Activated CD8-positive, alpha-beta memory T cell treated with anti-CD3 and anti-CD28 coated beads for 48 hours (primary cell): ENCODE measurements around the gene CDC42BPB.

Experiments
- DNase-seq, 3 experiments: peaks; one replicate each; pipeline ENCODE4 v3.0.0-alpha.2; 2020; ENCODE audit warnings: low read depth in 2 of 3, low spot score in 2 of 3

CDC42BPB gene

DNA sequence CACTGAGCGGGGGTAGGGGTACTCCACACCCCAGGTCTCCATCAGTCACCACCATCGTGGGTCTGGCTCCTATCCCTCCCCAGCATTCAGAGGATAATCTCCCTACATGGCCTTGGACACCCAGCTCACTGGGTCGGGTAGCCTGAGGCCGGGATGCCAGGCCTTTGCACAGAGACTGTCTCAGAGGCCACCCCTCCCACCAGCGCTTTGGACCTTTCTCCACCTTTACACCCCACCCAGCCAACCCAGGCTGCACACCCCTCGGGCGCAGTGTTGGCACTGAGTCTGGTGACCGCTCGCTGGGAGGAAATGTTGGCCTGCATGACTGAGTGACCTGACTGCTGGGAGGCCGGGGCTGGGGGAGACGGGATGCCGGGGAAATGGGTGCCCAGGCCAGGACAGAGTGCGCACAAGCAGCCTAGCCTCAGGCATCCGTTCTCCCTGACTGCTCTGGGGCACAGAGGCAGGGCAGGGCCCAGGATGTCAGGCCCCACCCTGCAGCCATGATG, 16.1 kb upstream of the CDC42BPB start:
- no peak for DNase-seq

- no peak for DNase-seq
These were observed 15.4 kb upstream of the CDC42BPB start for GRCh38 chr14:103072595-103073366.

GRCh38 chr14:103071544-103072251, 14.3 kb upstream of the CDC42BPB start:
- no peak for DNase-seq

DNA sequence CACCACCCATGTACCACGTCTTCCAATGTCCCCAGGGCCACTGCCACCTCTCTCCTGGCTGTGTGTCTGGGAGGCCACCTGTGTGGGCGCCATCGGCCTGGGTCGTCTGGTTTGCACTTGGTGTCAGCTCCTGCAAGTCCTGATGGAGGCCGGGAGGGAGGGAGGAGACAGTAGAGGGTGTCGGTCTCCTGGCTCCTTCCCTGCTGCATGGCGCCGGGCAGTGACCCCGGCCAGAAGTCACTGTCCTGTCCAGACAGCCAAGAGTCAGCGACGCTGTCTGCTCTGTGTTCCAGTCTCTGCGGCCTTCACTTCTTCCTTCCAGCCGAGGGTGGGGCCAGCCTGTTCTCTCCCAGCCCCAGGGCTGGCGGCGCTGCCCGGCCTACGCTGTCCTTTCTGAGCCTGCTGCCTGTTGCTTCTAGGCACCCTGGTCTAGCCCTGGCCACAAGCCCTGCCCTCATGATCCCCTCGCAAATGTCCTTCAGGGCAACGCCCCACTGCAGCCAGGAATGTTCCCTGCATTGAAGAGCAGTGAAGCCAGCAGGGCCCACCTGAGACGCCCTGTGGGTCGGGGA, 13.7 kb upstream of the CDC42BPB start:
- no peak for DNase-seq

DNA sequence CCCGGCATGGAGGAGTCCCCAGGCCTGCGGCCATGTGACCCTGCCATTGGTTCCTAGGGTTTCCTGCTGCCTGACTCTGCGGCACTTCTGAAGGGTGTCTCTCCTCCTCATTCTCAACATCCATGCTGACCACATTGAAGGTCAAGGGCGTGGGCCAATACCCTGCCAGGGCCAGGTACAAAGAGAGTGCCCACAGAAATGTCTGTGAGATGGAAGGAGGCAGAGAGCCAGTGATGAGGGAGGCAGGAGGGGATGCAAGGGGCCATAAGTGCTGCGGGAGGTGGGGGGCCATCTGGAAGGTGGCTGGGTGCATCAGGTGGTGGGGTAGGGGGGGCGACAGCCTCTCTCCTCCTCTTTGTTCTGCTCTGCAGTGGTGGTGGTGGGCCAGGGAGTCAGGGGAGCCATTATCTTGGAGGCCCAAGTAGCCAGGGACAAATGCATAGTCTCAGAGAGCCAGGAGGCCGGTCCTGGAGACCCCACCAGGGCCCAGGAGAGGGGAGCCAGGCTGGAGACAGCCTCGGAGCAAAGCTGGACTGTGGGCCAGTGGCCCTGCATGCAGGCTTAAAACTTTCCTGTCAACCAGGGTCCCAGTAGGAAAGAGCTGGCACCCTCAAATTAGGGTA, 13.0 kb upstream of the CDC42BPB start:
- no peak for DNase-seq

DNA sequence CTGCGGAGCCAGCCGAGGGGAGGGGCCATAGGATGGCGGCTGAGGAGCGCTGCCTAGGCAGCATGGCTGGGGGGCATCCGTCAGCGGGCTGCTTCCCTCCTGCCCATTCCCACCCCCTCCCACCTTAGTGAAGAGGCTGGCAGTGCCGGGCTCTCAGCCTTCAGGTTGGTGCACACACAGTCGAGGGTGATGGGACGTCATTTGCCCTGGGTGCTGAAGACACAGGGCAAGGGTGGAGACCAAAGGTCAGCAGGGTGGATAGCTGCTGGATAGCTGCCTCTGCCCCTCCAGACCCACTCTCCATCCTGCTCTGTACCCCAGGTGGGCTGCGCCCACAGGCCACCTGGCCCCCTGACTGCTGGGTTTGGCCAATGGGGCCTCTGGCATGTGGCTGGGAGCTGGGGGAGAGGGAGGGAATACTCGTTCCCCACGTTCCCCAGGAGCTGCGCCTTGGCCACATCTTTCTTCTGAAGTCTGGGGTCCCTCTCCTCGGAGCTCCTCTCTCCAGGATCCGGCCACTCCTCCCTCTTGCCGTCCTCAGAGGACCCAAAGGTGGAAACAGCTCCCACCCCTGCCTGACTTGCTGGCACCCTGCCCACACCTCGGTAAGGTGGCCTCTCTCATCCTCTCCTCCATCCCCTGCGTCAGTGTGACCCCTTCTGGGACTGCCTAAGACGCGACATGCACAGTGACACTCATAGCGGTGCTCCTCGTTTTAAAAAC, 11.2 kb upstream of the CDC42BPB start:
- DNase-seq, result no peak

DNA sequence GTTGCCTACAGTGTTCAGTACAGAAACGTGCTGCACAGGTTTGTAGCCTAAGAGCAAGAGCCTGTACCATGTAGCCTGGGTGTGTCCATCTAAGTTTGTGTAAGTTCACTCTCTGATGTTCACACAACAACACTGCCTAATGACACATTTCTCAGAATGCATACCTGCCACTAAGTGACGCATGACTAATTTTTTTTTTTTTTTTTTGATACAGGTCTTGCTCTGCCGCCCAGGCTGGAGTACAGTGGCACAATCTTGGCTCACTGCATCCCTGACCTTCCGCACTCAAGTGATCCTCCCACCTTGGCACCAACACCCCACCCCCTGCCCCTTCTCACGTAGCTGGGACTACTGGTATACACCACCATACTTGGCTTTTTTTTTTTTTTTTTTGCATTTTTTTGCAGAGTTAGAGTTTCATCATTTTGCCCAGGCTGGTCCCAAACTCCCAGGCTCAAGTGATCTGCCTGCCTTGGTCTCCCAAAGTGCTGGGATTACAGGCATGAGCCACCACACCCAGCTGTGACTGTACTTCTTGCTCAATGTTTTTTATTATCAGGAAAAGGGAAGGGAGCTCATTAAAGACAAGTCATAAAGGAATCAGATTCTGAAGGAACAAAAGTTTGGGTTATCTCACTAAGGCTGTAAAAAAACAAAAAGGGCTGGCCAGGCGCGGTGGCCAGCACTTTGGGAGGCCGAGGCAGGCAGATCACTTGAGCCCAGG, 10.0 kb upstream of the CDC42BPB start:
- DNase-seq, result no peak

GRCh38 chr14:103066399-103066798, 9.1 kb upstream of the CDC42BPB start:
- no peak for DNase-seq

DNA sequence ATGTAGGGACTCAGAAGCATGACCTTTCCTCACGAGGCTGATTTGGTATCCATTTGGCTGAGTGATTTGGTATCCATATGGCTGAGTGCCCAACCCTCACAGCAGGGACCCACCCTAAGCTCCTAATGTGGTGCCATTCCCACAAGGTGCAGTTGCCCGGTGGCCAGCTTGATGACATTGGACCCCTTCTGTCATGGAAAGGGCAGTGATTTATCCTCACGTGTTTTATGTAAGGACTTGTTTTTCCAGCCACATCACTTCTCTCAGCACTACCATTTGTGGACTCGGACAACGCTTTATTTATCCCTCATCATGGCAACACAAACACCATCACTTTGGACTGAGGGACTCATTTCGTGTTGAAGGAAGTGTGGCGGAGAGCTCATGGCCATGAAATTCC, 8.5 kb upstream of the CDC42BPB start:
- no peak for DNase-seq

GRCh38 chr14:103064978-103065377, 7.6 kb upstream of the CDC42BPB start:
- no peak for DNase-seq

- DNase-seq, result no peak
These were observed 7.1 kb upstream of the CDC42BPB start for GRCh38 chr14:103064436-103064835.

DNA sequence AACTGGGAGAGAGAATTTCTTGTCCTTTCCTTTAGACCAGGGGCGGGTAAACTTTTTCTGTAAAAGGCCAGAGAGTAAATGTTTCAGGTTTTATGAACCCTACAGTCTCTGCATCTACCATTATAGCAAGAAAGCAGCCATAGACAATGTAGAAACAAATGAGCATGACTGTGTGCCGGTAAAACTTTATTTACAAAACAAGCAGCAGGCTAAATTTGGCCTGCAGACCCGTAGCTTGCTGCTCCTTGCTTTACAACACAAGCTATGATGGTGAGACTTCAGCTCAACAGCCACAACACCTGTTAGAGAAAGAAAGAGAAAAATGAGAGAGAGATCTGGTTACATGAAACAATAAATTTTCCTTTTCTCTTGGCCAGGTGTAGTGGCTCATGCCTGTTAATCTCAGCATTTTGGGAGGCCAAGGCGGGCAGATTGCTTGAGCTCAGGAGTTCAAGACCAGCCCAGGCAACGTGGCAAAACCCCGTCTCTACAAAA, 4.2 kb upstream of the CDC42BPB start:
- no peak for DNase-seq

- DNase-seq, result no peak
These were observed 2.2 kb upstream of the CDC42BPB start for GRCh38 chr14:103059556-103059955.

DNA sequence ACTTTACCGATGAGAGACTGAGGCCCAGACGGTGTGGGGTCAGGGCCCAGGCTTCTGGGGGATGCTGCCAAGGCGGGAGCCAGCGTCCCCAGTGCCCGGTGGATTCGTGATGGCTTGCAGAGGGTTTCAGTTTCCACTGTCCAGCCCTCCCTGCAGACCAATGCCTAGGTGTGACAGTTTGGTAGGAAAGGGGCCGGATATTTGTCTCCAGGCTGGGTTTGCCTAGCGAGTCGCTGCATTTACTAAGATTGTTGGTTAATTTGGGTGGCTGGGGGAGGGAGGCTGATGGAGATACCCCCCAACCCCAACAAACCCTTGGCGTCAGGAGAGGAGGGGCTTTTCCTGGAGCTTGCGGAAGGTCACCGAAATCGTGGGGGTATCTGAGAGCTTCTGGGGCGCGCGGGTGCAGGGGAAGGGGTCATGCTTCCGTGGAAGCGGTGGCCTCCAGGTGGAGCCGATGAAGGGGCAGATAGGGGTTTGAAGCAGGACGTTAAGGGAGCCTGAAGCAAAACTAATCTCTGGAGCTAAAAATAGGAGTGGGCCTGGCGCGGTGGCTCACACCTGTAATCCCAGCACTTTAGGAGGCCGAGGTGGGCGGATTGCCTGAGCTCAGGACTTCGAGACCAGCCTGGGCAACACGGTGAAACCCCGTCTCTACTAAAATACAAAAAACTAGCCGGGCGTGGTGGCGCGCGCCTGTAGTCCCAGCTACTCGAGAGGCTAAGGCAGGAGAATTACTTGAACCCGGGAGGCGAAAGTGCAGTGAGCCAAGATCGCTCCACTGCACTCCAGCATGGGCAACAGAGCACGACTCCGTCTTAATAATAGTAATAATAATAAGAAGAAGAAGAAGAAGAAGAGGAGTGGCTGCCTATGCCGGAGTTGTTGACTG, 1.1 kb upstream of the CDC42BPB start:
- DNase-seq, result no peak

DNA sequence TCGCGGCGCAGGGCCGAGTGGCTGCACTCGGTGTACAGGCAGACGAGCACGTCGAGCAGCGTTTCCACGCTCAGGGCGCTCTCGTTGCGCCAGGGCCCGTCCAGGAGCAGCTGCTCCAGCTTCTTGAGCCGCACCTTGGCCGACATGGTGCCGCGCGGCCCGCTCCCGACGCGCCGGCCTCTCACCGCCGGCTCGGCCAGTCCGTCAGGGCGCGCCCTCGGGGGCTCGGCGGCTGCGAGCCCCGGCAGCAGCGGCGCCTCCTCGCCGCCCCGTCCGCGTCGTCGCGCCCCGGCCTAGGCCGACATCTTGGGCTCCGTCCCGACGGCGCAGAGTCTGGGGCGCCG, 349 bp downstream of the CDC42BPB start:
- no peak for DNase-seq

DNA sequence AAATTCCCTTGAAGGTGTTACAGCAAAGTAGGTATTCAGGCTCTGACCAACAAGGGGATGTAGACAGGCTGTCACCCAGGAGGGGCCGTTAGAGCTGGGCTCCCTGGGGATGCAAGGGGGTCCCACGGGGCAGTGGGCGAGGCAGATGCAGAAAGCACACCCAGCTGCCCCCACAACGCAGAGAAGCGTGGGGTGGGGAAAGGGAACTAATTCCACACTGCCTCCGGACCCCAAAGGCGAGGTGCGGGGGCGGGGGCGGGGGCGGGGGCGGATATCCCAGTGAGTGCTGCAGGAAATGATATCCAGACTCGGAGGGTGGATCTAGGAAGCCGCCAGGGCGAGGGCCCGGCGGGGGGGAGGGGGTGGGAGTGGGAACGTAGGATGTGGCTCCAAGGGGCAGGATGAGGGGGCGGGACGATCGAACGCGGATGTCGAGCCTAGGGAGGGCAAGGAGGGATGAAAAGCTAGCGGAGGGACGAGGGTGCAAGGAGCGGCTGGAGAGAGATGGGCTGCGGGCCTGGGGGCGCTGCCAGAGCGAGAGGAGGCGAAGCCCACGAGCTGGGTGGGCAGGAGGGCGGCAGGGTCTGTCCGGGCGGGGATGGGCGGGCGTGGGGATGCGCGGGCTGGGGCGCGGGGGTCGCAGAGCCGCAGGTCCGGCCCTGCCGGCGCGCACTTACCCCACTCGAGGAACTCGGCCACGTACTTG, 874 bp downstream of the CDC42BPB start:
- no peak for DNase-seq

DNA sequence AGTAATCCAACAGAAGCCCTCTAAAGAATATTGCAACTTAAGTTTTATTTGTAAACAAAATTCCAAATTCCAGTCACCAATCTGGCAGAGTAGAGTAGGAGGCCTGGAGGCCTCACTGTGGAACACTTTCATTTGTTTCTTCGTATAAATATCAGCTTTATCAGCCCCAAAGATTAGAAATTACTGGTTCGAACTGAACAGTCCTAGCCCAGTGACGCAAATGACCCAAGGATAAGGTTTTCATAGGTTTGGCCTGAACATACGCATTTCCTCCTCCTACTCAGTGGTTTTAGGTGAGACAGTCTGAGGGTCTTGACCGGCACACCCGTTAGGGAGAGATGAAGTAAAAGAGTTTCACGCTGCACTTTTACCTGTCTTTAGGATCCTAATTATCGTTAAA, 1.7 kb downstream of the CDC42BPB start:
- DNase-seq, result no peak

GRCh38 chr14:103052407-103052806, 4.9 kb downstream of the CDC42BPB start:
- DNase-seq, result no peak

- DNase-seq, result no peak
These were observed 6.4 kb downstream of the CDC42BPB start for GRCh38 chr14:103050935-103051334.
